Astrocyte (in vitro differentiated cells and primary cell): ENCODE results near the gene SPAG5. TPM values are rescaled to one million over a fixed set of nuclear protein-coding genes. Genes with fewer than 3 reads are reported as not detected.

Source experiments
- DNase-seq: peaks from one replicate; pipeline ENCODE4 v3.0.0-alpha.2; 2010; ENCODE audit warnings: low read depth
- FAIRE-seq: peaks from 2 replicates; lab custom pipeline; 2011; peaks lifted over from hg19 to GRCh38; lab: Jason Lieb, UNC
- H2AFZ ChIP-seq: 2 replicates; pipeline ENCODE4 v1.6.0; 2012; ENCODE audit warnings: low read depth, low read length, inconsistent platforms
- H3K27ac ChIP-seq: 2 replicates; pipeline ENCODE4 v1.5.1; 2011; ENCODE audit warnings: low read depth, low read length, inconsistent platforms
- H3K27me3 ChIP-seq: 2 replicates; pipeline ENCODE4 v1.6.0; 2011; ENCODE audit warnings: low read length, inconsistent platforms; ENCODE audit not compliant: insufficient read depth
- H3K36me3 ChIP-seq: 2 replicates; pipeline ENCODE4 v1.5.1; 2011; ENCODE audit warnings: low read length, inconsistent platforms; ENCODE audit not compliant: insufficient read depth
- H3K4me1 ChIP-seq: 2 replicates; pipeline ENCODE4 v1.5.1; 2011; ENCODE audit warnings: low read length, inconsistent platforms; ENCODE audit not compliant: insufficient read depth
- H3K4me2 ChIP-seq: 2 replicates; pipeline ENCODE4 v1.6.0; 2012; ENCODE audit warnings: low read length, inconsistent platforms
- H3K4me3 ChIP-seq: 2 replicates; pipeline ENCODE4 v1.5.1; 2011; ENCODE audit warnings: low read depth, mild to moderate bottlenecking, low read length, inconsistent platforms; ENCODE audit not compliant: insufficient read depth
- H3K79me2 ChIP-seq: 2 replicates; pipeline ENCODE4 v1.6.0; 2012; ENCODE audit warnings: mild to moderate bottlenecking, low read length, inconsistent platforms; ENCODE audit not compliant: insufficient read depth
- H3K9ac ChIP-seq: 2 replicates; pipeline ENCODE4 v1.6.0; 2012; ENCODE audit warnings: mild to moderate bottlenecking, low read length, inconsistent platforms
- H3K9me3 ChIP-seq: 2 replicates; pipeline ENCODE4 v1.5.1; 2012; ENCODE audit warnings: low read depth, mild to moderate bottlenecking, low read length, inconsistent platforms; ENCODE audit not compliant: insufficient read depth
- H4K20me1 ChIP-seq: 2 replicates; pipeline ENCODE4 v1.6.0; 2012; ENCODE audit warnings: low read length, inconsistent platforms; ENCODE audit not compliant: insufficient read depth
- H3K27ac Mint-ChIP-seq: one replicate; pipeline ENCODE4 v1.8.0; 2021; ENCODE audit warnings: mild to moderate bottlenecking, mixed read lengths; ENCODE audit not compliant: unreplicated experiment
- H3K27me3 Mint-ChIP-seq: one replicate; pipeline ENCODE4 v1.8.0; 2021; ENCODE audit warnings: low read depth, mixed read lengths; ENCODE audit not compliant: unreplicated experiment
- H3K36me3 Mint-ChIP-seq: one replicate; pipeline ENCODE4 v1.8.0; 2021; ENCODE audit warnings: low read depth, mixed read lengths; ENCODE audit not compliant: unreplicated experiment
- H3K4me1 Mint-ChIP-seq: one replicate; pipeline ENCODE4 v1.8.0; 2021; ENCODE audit warnings: low read depth, mixed read lengths; ENCODE audit not compliant: unreplicated experiment
- H3K4me3 Mint-ChIP-seq: one replicate; pipeline ENCODE4 v1.8.0; 2021; ENCODE audit warnings: mild to moderate bottlenecking, moderate library complexity, mixed read lengths; ENCODE audit not compliant: unreplicated experiment
- H3K9me3 Mint-ChIP-seq: one replicate; pipeline ENCODE4 v1.8.0; 2021; ENCODE audit warnings: mild to moderate bottlenecking, mixed read lengths; ENCODE audit not compliant: unreplicated experiment
- CTCF ChIP-seq: IDR thresholded peaks from 2 replicates; pipeline ENCODE4 v1.5.1; 2011; ENCODE audit warnings: low read depth, mild to moderate bottlenecking, inconsistent platforms, low read length, moderate library complexity; ENCODE audit not compliant: insufficient read depth
- EZH2 ChIP-seq: IDR thresholded peaks from 2 replicates; pipeline ENCODE4 v1.6.1; 2012; ENCODE audit warnings: mild to moderate bottlenecking, low read length, inconsistent platforms; ENCODE audit not compliant: insufficient read depth
- total RNA-seq: library from RNA; stranded (reverse); gene quantifications from 2 replicates; pipeline ENCODE4 v1.2.1, GENCODE V29; 2021

The SPAG5 gene
- total RNA-seq, 1 donor from 2014 or later, result 8.7 TPM

- Histone ChIP-seq H4K20me1 (no peaks in the 10 kb centered on the region), H3K27ac (no peak overlapping the region), H3K4me3 (no peak overlapping the region), H3K4me2 (no peak overlapping the region), H3K79me2 (no peaks in the 10 kb centered on the region), H2AFZ (no peak overlapping the region), H3K27me3 (peaks cover 5% of the 10 kb centered on the region), H3K9ac (no peak overlapping the region), H3K4me1 (peaks cover 15% of the 10 kb centered on the region), H3K9me3 (no peaks in the 10 kb centered on the region), H3K36me3 (no peaks in the 10 kb centered on the region)
- FAIRE-seq, result no peak
- Mint-ChIP-seq H3K4me3 (no peak overlapping the region), H3K4me1 (peaks cover 12% of the 10 kb centered on the region), H3K27ac (no peak overlapping the region), H3K27me3 (peaks cover 25% of the 10 kb centered on the region), H3K36me3 (no peaks in the 10 kb centered on the region), H3K9me3 (no peaks in the 10 kb centered on the region)
- TF ChIP-seq EZH2 (no peak), CTCF (no peak)
- DNase-seq, result no peak
Measured at GRCh38 chr17:28528327-28529012, 70.4 kb downstream of the SPAG5 start.

- Histone ChIP-seq H3K9ac (no peak overlapping the region), H3K4me2 (no peak overlapping the region), H3K27ac (no peak overlapping the region), H4K20me1 (no peaks in the 10 kb centered on the region), H3K27me3 (peaks cover 5% of the 10 kb centered on the region), H3K9me3 (no peaks in the 10 kb centered on the region), H3K36me3 (no peaks in the 10 kb centered on the region), H3K4me3 (no peak overlapping the region), H3K79me2 (no peaks in the 10 kb centered on the region), H2AFZ (no peak overlapping the region), H3K4me1 (peaks cover 14% of the 10 kb centered on the region)
- no peak for FAIRE-seq
- H3K36me3 Mint-ChIP-seq, result no peaks in the 10 kb centered on the region
- peaks cover 12% of the 10 kb centered on the region for H3K4me1 Mint-ChIP-seq
- no peaks in the 10 kb centered on the region for H3K9me3 Mint-ChIP-seq
- H3K27me3 Mint-ChIP-seq, result peaks cover 28% of the 10 kb centered on the region
- no peak overlapping the region for H3K27ac Mint-ChIP-seq
- TF ChIP-seq EZH2 (no peak), CTCF (no peak)
- DNase-seq, result no peak
- no peak overlapping the region for H3K4me3 Mint-ChIP-seq
Measured at GRCh38 chr17:28527859-28528258, 71.0 kb downstream of the SPAG5 start.

Other genes starting within 250 kb of the SPAG5 start
- 78.6 and 79.1 TPM in 2 replicates for gene POLDIP2, start 241.5 kb downstream of the SPAG5 start, total RNA-seq
- not detected in 2 replicates for gene SEBOX, start 233.8 kb downstream of the SPAG5 start, total RNA-seq
- 1.4 and 2.7 TPM in 2 replicates for gene VTN, start 228.7 kb downstream of the SPAG5 start, total RNA-seq
- 12.8 and 14.4 TPM in 2 replicates for gene SARM1, start 227.3 kb downstream of the SPAG5 start, total RNA-seq
- 7.4 and 7.9 TPM in 2 replicates for gene SLC46A1, start 192.8 kb downstream of the SPAG5 start, total RNA-seq
- not detected in 2 replicates for gene SLC13A2, start 125.4 kb downstream of the SPAG5 start, total RNA-seq
- not detected in 2 replicates for gene FOXN1, start 92.7 kb downstream of the SPAG5 start, total RNA-seq
- gene UNC119, start 46.4 kb downstream of the SPAG5 start, total RNA-seq, result 23.1 and 27.7 TPM in 2 replicates
- gene PIGS, start 27.5 kb downstream of the SPAG5 start, total RNA-seq, result 71.5 and 88.2 TPM in 2 replicates
- 10.3 and 11.7 TPM in 2 replicates for gene ALDOC, start 22.1 kb downstream of the SPAG5 start, total RNA-seq
- 10.4 and 13.5 TPM in 2 replicates for gene RSKR, start 15.2 kb upstream of the SPAG5 start, total RNA-seq
- 131 and 133 TPM in 2 replicates for gene BLTP2, start 46.1 kb upstream of the SPAG5 start, total RNA-seq
- 71.2 and 73.3 TPM in 2 replicates for gene SDF2, start 62.9 kb upstream of the SPAG5 start, total RNA-seq
- gene SUPT6H, start 63.2 kb upstream of the SPAG5 start, total RNA-seq, result 90.1 and 95.9 TPM in 2 replicates
- gene PROCA1, start 112.9 kb upstream of the SPAG5 start, total RNA-seq, result 2.7 and 3.4 TPM in 2 replicates
- 145 and 150 TPM in 2 replicates for gene RAB34, start 118.8 kb upstream of the SPAG5 start, total RNA-seq
- gene RPL23A, start 121.0 kb upstream of the SPAG5 start, total RNA-seq, result 901 and 1,068 TPM in 2 replicates
- gene TLCD1, start 127.2 kb upstream of the SPAG5 start, total RNA-seq, result 24.6 and 25.1 TPM in 2 replicates
- 4.3 TPM in 2 replicates for gene NEK8, start 129.8 kb upstream of the SPAG5 start, total RNA-seq
- gene TRAF4, start 145.0 kb upstream of the SPAG5 start, total RNA-seq, result 132 and 143 TPM in 2 replicates
- 51.4 and 53.0 TPM in 2 replicates for gene FAM222B, start 243.8 kb upstream of the SPAG5 start, total RNA-seq